HG03175 (cell line): Measurements from ENCODE around the gene DNMT3A.
"Not testable (repeated sequence)": the region's sequence is repeated elsewhere in the genome, so short reads cannot be mapped to it uniquely, and the experiment has no call there.

Experiments used
- ATAC-seq: cut with Tn5 transposase; IDR thresholded peaks from one replicate; pipeline ENCODE4 v1.9.1; 2021; ENCODE audit warnings: mild to moderate bottlenecking, moderate library complexity; ENCODE audit not compliant: unreplicated experiment

DNMT3A gene

DNA sequence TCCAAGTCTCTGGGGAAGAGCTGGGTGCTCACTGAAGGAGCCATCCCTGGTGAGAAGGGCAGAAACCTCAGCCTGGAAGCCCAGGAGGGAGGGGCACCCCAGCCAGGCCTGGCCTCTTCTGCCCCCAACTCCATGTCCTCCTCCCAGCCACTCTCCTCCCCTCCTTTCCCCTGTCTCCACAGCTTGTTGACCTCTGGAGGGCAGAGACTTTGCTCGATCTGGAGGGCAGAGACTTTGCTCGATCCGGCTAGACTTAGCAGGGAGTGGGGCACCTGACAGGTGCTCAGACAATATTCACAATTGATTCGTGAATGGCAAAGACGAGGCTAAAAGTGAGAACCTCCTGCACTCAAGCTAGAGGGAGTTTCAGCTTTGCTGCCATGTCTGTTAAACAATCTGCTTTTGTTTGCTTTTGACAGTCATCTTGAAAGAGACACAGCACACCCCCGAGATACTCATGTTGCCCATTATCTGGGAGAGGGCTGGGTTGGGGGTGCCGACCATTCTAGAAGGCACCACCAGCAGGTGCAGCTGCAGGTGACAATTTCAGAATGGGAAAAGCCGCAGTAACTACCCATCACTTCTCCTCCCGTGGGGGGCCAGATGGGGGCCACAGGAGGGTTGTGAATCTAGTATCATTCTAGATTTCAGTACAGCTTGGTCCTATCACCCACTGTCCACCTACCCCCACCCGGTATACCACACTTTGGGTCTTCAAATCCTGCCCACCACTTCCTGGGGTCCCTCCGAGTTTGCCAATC is 54.8 kb downstream of the DNMT3A start:
- ATAC-seq = no peak

DNA sequence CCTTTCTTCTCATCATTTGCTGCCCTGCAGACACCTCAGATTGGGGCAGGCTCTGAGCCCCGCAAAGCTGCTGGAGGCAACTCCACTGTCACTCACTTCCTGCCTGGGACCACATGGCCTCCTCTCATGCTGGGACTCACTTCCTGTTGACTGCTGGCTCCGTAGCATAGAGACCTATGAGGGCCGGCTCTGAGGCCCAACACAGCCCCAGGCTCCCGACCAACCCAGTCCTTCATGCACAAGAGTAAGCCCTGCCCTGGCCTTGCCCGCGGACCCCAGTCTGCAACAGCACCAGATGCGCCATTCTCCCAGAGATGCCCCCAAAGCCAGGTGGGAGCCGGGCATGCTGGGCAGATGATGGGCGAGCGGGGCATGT is 55.7 kb downstream of the DNMT3A start:
- peak; percentile 83 for ATAC-seq

DNA sequence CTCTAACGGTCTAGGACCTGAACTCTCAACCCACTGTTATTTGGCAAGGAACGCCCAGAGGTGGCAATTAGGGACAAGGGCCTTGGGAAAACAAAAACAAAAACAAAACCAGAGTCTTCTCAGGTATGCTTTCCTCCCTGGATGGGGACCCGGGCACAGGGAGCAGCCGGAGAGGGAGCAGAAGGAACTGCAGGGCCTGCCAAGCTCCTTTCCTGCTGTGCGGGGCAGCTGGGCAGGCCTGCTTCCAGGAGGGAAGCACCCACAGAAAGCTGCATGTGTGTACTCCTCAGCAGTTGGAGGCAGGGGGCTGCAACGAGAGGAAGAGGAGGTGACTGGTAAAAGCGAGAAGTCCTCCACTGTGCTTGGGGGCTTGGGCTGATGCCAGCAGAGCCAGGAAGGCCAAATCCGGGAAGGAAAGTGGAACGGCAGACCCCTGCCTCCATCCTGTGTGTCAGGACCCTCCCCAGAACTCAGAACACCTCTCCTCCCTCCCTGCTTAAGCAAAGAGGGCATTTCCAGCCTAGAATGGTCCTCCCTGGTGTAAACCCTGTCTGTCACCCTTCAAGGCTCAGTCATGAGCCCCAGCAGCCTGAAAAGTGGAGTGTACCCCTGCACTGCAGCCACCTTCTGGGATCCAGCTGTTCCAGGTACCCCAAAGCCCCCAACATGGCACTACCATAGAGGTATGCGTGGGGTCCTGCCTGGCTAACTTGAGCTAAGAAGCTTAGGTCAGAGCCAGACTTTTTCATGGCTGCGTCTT is 56.3 kb downstream of the DNMT3A start:
- no peak for ATAC-seq

DNA sequence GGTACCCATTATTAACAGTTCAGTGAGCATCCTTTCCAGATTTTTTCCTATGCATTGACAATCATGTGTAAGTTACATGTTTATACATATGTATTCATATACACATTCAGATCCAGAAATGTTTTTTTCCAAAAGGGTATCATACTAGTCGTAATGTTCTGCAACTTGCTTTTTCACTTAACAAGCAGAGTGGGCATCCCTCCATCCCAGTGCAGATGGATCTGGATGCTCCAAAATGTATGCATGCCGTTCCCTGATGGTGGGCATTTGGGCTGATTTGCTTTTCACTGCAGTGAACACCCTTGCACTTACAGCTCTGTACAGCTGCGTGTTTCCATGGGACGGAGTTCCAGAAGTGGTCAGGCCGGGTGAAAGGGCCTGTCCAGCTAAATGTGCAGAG is 57.0 kb downstream of the DNMT3A start:
- no peak for ATAC-seq

DNA sequence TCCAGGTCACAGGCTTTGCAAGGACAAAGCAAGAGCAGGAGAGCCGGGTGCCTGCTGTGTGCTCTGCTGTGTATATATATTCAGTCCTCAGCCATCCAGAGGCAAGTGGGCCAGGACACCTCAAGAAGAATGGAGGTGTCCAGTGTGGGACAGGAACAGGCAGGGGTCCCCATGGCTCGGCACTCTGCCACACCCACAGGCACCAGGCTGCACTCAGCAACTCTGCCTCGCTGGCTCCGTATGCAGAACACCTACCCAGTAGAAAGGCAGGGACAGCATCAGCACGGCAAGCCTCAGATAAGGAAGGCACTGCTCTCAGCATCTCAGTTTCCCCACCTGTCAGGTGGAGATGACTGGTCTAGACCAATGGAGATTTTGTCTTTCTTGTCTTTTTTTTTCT is 57.8 kb downstream of the DNMT3A start:
- no peak for ATAC-seq

DNA sequence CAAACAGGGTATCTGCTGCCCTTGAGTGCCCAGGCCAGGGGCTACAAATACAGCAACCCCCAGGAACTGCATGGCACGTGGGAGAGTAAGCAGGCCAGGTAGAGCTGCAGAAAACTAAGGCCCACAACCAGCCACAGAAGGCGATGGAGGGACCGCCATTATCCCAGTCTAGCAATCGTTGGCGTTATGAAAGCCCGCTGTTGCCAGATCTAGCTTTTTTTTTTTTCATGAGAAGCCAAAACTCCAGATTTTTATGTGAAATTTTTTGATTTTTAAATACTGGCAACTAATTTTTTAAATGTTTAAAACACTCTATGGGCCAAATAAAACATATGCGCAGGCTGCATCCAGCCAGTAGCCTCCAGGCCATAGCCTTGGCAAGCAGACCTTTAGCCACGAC is 59.8 kb downstream of the DNMT3A start:
- ATAC-seq = no peak

DNA sequence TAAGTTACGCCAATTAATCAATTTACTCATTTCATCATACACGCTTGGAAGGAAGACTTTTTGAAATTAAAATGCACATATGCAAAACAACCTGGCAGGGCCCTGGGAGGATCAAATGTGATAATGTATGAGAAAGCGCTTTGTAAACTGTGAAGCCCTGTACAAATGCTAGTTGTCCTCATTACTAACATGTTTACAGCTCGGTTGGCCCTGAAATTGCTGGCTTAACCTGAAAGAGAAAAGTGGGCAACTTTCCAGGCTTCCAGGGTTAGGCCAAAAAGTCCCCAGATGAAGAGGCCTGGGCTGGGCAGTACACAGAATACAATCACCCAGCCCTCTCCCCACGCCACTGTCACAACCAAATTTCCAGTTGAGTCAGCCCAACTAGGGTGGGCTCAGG is 60.2 kb downstream of the DNMT3A start:
- ATAC-seq = no peak

DNA sequence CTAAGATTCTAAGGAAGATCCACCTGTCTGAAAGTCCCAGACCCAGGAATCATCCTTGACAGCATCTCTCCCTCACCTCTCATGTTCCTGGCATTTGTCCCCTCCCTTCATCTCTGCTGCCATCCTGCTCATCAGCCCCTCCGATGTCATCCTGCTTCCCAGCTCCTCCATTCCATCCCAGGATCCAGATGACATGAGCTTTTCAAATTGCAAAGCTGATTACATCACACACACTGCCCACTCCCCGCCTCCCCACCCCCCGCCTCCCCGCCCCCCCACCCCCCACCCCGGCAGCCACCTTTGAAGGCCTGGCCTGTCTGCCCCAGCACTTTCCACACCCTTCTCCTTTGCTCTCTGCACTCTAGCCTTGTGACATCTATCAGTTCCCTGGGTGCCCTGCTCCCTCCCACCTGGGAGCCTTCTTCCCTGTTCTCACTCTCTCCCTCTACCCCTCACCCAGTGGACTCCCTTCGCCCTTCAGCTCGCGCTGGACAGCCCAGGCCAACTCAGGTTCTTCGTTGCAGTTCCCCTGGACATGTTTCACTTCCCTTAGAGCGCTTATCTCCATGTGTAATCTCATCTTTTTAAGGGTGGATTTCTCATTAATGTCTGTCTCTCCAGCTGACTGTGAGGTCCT is 61.6 kb downstream of the DNMT3A start:
- ATAC-seq = no peak

DNA sequence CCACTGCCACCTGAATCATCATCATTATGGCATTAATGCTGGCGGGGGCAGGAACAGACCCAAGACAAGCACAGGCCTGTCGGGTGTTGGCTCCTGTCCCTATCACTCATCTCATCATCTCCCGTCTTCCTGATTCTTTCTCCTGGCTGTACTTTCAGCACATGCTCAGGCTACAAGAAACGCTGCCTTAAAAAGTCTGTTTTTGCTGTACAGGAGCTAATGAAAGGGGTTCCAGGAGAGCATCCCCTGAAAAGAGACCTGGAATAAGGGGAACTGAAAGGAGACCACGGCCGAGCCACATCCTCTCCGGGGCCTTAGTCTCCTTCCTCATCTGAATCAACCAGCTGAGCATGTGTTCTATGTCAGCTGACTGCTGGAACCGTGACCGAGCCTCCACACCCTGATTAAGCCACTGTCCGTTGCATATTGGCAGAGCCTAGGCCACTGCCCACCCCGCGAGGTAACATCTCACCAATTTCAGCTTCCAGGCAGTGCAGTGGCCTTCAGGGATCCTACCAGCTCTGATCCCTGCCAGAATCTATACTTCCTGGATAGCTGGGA is 62.6 kb downstream of the DNMT3A start:
- ATAC-seq = peak; percentile 86

DNA sequence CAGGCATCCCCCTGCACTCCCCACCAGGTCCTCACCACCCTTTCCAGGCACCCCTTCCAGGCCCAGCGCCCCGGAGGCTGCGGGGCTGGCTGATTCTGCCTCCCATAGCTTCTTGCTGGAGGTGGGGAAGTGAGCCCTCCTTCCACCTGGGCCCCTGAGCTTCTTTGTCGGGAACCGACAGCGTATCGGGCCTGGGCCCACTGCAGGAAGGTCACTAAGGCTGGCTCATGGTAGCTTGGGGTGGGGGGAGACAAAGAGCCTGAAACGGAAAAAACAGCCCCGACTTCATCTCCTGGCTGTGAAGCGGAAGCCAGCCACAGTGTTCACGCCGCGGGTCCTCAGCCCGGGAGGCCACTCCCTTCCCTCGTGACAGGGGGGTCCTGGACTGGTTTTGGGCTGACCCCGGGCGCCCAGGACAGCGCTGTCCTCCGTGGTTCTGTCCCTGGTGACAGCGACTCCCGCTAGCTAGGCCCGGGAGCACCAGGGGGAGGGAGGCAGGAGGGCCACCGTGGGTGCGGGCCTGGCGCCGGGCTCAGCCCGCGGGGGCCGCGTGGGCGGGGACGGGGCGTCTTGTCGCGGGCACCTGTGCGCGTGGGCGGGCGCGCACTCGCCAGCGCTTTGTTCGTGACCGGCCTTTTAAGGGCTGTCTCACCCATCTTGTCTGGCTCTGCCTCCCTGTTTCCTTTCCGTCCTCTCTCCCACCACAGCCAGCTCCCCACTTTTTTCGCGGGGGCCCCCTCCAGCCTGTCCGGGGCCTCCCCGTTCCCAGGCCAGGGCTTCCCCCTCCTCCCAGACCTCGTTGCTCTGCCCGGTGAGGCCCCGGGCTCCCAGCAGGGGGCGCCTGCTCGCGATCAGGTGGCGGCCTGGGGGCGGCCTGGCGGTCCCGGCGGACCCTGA is 64.9 kb downstream of the DNMT3A start:
- ATAC-seq = peak; percentile 37

DNA sequence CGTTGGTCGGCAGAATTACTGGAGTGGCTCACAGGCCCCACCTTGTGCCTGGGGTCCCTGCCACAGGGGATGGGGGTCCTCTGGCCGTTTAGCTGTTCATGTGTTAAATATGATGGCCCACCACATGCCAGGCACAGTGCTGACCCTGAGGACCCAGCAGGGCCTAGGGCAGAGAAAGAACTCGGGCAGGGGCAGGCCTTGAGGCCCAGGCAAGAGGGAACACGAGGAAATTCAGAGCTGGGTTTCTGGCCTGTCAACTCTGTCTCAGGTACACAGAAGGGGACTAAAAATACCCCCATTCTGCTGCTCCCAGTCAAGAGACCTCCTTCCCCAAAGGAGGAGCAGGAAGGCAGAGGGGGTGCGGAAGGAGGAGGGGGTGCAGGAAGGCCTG is 66.2 kb downstream of the DNMT3A start:
- ATAC-seq = no peak

DNA sequence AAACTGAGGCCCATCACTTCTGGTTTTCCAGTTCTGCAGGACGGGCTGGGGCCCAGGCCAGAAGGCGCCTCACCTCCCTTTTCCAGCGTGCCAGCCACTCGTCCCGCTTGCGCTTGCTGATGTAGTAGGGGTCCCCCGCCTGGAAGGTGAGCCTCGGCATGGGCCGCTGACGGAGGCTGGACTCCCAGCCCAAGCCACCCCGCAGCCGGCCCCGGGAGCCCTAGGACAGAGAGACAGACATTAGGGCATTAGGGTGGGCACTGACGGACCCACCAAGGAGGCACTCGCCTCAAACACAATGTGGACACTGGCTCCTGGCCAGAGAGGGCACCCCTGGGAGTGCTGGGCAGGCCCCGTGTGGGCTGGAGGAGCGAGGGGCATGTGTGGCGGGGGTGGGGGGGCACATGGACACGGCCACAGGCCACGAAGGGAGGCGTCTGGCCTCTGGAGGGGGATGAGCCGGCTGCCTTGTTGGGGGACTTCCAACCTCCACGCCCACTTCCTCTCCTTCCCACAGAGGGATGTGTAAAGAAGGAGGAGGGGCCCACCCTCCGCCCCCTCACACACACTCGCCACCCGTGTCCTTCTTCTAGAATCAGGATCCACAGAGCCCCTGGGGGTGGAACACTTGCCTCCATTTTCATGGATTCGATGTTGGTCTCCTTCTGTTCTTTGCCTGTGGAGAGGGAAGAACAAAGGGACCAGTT is 66.7 kb downstream of the DNMT3A start:
- no peak for ATAC-seq

DNA sequence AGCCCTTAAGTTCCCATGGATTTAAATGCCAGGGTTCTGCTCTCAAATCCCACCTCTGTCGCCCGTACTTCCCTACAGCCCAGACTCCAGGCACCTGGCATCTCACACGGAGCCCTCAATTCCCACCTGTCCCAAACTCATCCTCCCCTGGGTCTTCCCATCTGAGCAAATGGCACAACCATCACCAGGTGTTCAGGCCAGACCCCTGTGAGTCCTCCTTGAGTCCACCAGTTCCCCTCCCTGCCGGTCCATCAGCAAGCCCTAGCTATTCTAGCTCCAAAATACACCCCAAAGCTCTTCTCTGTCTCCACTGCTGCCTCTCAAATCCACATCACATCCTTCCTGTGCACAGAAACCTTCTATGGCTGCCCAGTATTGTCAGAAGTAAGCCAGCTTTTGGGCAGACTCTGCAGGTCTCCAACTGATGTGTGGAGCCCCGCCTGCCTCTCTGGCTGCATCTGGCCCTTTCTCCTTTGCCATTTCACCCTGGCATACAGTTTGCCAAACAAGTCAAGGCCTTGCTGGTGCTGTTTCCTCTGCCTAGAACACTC is 67.7 kb downstream of the DNMT3A start:
- ATAC-seq = no peak

DNA sequence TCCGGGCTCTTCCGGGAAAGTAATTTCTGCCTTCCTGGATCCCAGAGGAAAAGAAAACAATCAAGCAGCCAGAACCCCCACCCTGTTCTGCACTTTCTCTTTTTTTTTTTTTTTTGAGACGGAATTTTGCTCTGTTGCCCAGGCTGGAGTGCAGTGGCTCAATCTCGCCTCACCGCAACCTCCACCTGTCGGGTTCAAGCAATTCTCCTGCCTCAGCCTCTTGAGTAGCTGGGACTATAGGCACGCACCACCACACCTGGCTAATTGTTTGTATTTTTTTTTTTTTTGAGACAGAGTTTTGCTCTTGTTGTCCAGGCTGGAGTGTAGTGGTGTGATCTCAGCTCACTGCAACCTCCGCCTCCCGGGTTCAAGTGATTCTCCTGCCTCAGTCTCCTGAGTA is 69.0 kb downstream of the DNMT3A start:
- ATAC-seq = not testable (repeated sequence)

DNA sequence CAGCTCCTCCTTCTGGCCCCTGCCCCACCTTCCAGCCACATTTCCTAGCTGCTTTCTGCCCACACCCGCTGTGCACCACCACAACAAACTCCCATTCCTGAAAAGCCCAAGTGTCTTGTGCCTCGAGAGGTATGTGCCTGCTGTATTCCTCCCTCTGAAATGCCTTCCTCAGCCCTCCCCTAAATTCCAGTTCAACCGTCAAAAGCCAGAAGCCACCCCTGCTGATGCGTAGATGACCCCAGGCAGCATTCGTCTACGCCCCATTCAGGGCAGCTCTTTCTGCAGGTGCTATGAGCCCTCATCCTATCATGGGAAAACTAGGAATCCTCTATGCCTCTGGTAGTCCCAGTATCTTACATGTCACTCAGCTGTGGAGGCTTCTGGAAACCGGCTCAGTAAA is 71.7 kb downstream of the DNMT3A start:
- ATAC-seq = no peak

DNA sequence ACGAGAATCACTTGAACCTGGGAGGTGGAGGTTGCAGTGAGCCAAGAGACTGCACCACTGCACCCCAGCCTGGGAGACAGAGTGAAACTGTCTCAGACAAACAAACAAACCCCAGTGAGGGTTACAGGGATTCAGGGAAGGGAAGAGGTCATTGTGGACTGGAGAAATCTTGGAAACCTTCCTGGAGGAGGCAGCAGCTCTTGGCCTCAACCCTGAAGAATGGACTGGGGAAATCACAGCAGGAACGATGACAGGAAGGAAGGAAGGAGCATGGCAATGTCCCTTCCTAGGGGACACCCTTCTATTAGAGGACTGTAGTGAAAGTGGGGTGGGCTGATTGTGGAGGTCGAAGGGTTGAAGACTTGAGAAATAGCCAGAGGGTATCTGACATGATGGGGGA is 72.5 kb downstream of the DNMT3A start:
- no peak for ATAC-seq

DNA sequence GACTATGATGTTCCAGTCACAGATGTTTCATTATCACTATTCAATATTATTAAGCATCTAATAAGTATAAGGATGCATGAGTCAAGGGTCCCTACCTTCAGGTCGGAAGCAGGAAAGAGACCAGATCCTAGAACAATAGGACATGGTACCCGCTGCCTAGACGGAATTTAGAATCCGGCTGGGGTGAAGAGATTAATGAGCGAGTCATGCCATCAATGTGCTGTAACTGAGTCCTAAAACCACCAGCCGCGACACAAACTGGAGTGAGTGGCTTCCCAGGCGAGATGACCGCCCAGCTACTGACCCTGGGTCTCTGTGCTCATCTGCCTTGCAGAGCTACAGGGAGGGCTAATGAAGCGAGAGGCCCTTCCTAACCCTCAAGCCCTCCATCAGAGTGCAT is 73.6 kb downstream of the DNMT3A start:
- ATAC-seq = no peak

DNA sequence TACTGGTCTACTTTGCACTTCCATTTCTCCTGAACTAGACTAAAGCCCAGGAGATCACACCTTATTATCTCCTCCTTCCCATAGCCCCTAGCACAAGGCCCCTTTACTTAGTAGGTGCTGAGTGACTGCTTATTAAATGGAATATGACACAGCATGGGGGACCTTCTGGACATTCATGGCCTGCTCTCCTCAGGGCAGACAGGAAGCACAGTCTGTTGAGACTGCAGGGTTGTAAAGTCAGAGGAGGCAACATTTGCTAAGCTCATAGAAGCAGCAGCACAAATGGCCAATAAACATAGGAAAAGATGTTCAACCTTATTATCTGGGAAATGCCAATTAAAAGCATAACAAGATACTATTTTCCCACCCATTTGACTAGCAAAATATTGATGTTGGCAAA is 75.3 kb downstream of the DNMT3A start:
- ATAC-seq = no peak

DNA sequence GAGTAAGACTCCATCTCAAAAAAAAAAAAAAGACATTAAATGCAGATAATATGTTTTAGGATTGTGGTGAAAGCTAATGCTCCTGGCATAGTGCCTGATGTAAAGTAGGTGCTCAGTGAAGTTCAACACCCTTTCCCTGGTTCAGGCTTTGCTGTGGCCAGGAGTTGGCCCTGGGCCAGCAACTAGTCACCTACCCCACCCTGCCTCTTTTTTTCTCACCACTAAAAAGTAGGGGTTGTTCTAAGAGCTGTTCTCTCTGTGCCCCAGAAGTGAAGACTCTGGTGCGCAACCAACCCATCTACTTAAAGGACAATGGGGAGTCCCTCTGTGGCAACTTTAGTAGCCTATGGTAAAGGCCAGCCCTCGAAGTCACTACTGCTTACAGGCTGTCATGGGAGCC is 75.9 kb downstream of the DNMT3A start:
- ATAC-seq = no peak

DNA sequence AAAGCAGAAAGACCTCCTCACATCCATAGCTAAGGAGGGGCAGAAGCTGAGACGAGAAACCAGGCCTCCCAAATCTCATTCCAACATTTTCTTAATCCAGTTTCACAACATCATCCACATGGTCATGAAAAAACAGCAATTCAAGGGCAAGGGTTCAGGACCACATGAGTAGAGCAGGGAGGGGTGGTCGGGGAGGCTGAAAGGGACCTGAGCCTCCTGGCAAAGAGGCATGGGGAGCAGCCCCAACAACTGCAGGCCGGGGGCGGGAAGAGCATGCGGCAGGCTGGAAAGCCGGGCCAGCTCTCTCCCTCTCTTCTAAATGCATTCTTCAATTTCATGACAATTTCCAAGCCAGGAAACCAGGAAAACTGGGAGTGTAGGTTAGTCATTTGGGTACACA is 76.7 kb downstream of the DNMT3A start:
- ATAC-seq = no peak
